ENCODE results near the gene SWI5. TPM values are rescaled to one million over a fixed set of nuclear protein-coding genes. Genes with fewer than 3 reads are reported as not detected.
A peak's percentile ranks its signal among the peaks of the same experiment; 100 is the strongest.
"Not testable (repeated sequence)": the region's sequence is repeated elsewhere in the genome, so short reads cannot be mapped to it uniquely, and the experiment has no call there.

Gene SWI5
- total RNA-seq, 4 donors from 2014 or later: 18.2 to 27.5 (median 24.5) TPM

- WGBS, 2 donors (ENCODE audit: low coverage in 1 of 2): 1 to 3% methylated on average over 18 to 22 of the region's 23 CpGs
- H3K27me3 ChIP-seq: no peaks in the 10 kb centered on the region
- TF ChIP-seq CTCF (IDR thresholded peaks at IDR 0.05): no peak
- no peak for TF ChIP-seq POLR2AphosphoS5 (IDR thresholded peaks at IDR 0.05)
- no peak for TF ChIP-seq EP300 (IDR thresholded peaks at IDR 0.05)
- TF ChIP-seq POLR2A (IDR thresholded peaks at IDR 0.05): no peak
- H3K36me3 ChIP-seq: peaks cover 0 to 19% of the 10 kb centered on the region in 2 donors
- H3K4me3 ChIP-seq: peak overlapping the region; percentile 51 to 95
- peak overlapping the region; percentile 59 to 96 (median 89) for H3K27ac ChIP-seq
- peaks cover 2 to 39% (median 19%) of the 10 kb centered on the region in 3 donors for H3K4me1 ChIP-seq
- ATAC-seq: peak; percentile 34
- no peaks in the 10 kb centered on the region for H3K9me3 ChIP-seq
These were observed 646 bp downstream of the SWI5 start for GRCh38 chr9:128276574-128277270.

- H3K4me3 ChIP-seq, H3K27me3 ChIP-seq, H3K36me3 ChIP-seq, H3K9me3 ChIP-seq, ATAC-seq: not testable (repeated sequence)
- peaks cover 2 to 30% (median 15%) of the 10 kb centered on the region in 3 donors for H3K4me1 ChIP-seq
- H3K27ac ChIP-seq: peak overlapping the region in 2 of 4 donors; percentile 9 to 21
- 45 to 74% methylated on average over 9 to 13 of the region's 22 CpGs for WGBS, 2 donors (ENCODE audit: low coverage in 1 of 2)
These were observed 3.3 kb downstream of the SWI5 start for GRCh38 chr9:128279088-128280073.

GRCh38 chr9:128280084-128280622 lies 4.1 kb downstream of the SWI5 start:
- H3K4me3 ChIP-seq: no peak overlapping the region
- H3K36me3 ChIP-seq: peaks cover 0 to 2% of the 10 kb centered on the region in 2 donors
- no peaks in the 10 kb centered on the region for H3K27me3 ChIP-seq
- ATAC-seq: no peak
- no peak overlapping the region for H3K27ac ChIP-seq
- H3K9me3 ChIP-seq: no peaks in the 10 kb centered on the region
- peaks cover 2 to 22% (median 8%) of the 10 kb centered on the region in 3 donors for H3K4me1 ChIP-seq
- 91 to 97% methylated on average over 1 to 5 of the region's 5 CpGs for WGBS, 2 donors (ENCODE audit: low coverage in 1 of 2)
- TF ChIP-seq POLR2AphosphoS5 (IDR thresholded peaks at IDR 0.05) (no peak), POLR2A (IDR thresholded peaks at IDR 0.05) (no peak), CTCF (IDR thresholded peaks at IDR 0.05) (no peak), EP300 (IDR thresholded peaks at IDR 0.05) (no peak)

GRCh38 chr9:128282500-128282899 lies 6.4 kb downstream of the SWI5 start:
- Histone ChIP-seq H3K36me3 (peaks cover 0 to 26% of the 10 kb centered on the region in 2 donors), H3K27me3 (no peaks in the 10 kb centered on the region), H3K9me3 (no peaks in the 10 kb centered on the region), H3K4me3 (no peak overlapping the region), H3K27ac (no peak overlapping the region), H3K4me1 (peaks cover 0 to 16% (median under 1%) of the 10 kb centered on the region in 3 donors)
- TF ChIP-seq POLR2A (IDR thresholded peaks at IDR 0.05) (no peak), CTCF (IDR thresholded peaks at IDR 0.05) (no peak), EP300 (IDR thresholded peaks at IDR 0.05) (no peak), POLR2AphosphoS5 (IDR thresholded peaks at IDR 0.05) (no peak)
- no peak for ATAC-seq
- WGBS, 2 donors (ENCODE audit: low coverage in 1 of 2): 87 to 91% methylated on average over 4 to 5 of the region's 6 CpGs
